Astrocyte (in vitro differentiated cells and primary cell): ENCODE measurements around the gene CPXM2. TPM values are rescaled to one million over a fixed set of nuclear protein-coding genes. Genes with fewer than 3 reads are reported as not detected.

Source experiments
- DNase-seq: peaks from one replicate; pipeline ENCODE4 v3.0.0-alpha.2; 2010; ENCODE audit warnings: low read depth
- FAIRE-seq: peaks from 2 replicates; lab custom pipeline; 2011; peaks lifted over from hg19 to GRCh38; lab: Jason Lieb, UNC
- H2AFZ ChIP-seq: 2 replicates; pipeline ENCODE4 v1.6.0; 2012; ENCODE audit warnings: low read depth, low read length, inconsistent platforms
- H3K27ac ChIP-seq: 2 replicates; pipeline ENCODE4 v1.5.1; 2011; ENCODE audit warnings: low read depth, low read length, inconsistent platforms
- H3K27me3 ChIP-seq: 2 replicates; pipeline ENCODE4 v1.6.0; 2011; ENCODE audit warnings: low read length, inconsistent platforms; ENCODE audit not compliant: insufficient read depth
- H3K36me3 ChIP-seq: 2 replicates; pipeline ENCODE4 v1.5.1; 2011; ENCODE audit warnings: low read length, inconsistent platforms; ENCODE audit not compliant: insufficient read depth
- H3K4me1 ChIP-seq: 2 replicates; pipeline ENCODE4 v1.5.1; 2011; ENCODE audit warnings: low read length, inconsistent platforms; ENCODE audit not compliant: insufficient read depth
- H3K4me2 ChIP-seq: 2 replicates; pipeline ENCODE4 v1.6.0; 2012; ENCODE audit warnings: low read length, inconsistent platforms
- H3K4me3 ChIP-seq: 2 replicates; pipeline ENCODE4 v1.5.1; 2011; ENCODE audit warnings: low read depth, mild to moderate bottlenecking, low read length, inconsistent platforms; ENCODE audit not compliant: insufficient read depth
- H3K79me2 ChIP-seq: 2 replicates; pipeline ENCODE4 v1.6.0; 2012; ENCODE audit warnings: mild to moderate bottlenecking, low read length, inconsistent platforms; ENCODE audit not compliant: insufficient read depth
- H3K9ac ChIP-seq: 2 replicates; pipeline ENCODE4 v1.6.0; 2012; ENCODE audit warnings: mild to moderate bottlenecking, low read length, inconsistent platforms
- H3K9me3 ChIP-seq: 2 replicates; pipeline ENCODE4 v1.5.1; 2012; ENCODE audit warnings: low read depth, mild to moderate bottlenecking, low read length, inconsistent platforms; ENCODE audit not compliant: insufficient read depth
- H4K20me1 ChIP-seq: 2 replicates; pipeline ENCODE4 v1.6.0; 2012; ENCODE audit warnings: low read length, inconsistent platforms; ENCODE audit not compliant: insufficient read depth
- H3K27ac Mint-ChIP-seq: one replicate; pipeline ENCODE4 v1.8.0; 2021; ENCODE audit warnings: mild to moderate bottlenecking, mixed read lengths; ENCODE audit not compliant: unreplicated experiment
- H3K27me3 Mint-ChIP-seq: one replicate; pipeline ENCODE4 v1.8.0; 2021; ENCODE audit warnings: low read depth, mixed read lengths; ENCODE audit not compliant: unreplicated experiment
- H3K36me3 Mint-ChIP-seq: one replicate; pipeline ENCODE4 v1.8.0; 2021; ENCODE audit warnings: low read depth, mixed read lengths; ENCODE audit not compliant: unreplicated experiment
- H3K4me1 Mint-ChIP-seq: one replicate; pipeline ENCODE4 v1.8.0; 2021; ENCODE audit warnings: low read depth, mixed read lengths; ENCODE audit not compliant: unreplicated experiment
- H3K4me3 Mint-ChIP-seq: one replicate; pipeline ENCODE4 v1.8.0; 2021; ENCODE audit warnings: mild to moderate bottlenecking, moderate library complexity, mixed read lengths; ENCODE audit not compliant: unreplicated experiment
- H3K9me3 Mint-ChIP-seq: one replicate; pipeline ENCODE4 v1.8.0; 2021; ENCODE audit warnings: mild to moderate bottlenecking, mixed read lengths; ENCODE audit not compliant: unreplicated experiment
- EZH2 ChIP-seq: IDR thresholded peaks from 2 replicates; pipeline ENCODE4 v1.6.1; 2012; ENCODE audit warnings: mild to moderate bottlenecking, low read length, inconsistent platforms; ENCODE audit not compliant: insufficient read depth
- total RNA-seq: library from RNA; stranded (reverse); gene quantifications from 2 replicates; pipeline ENCODE4 v1.2.1, GENCODE V29; 2021
- TF ChIP-seq, protein P1 (sequence below): IDR thresholded peaks from 2 replicates; pipeline ENCODE4 v1.5.1; 2011; ENCODE audit warnings: low read depth, mild to moderate bottlenecking, inconsistent platforms, low read length, moderate library complexity; ENCODE audit not compliant: insufficient read depth

CPXM2 gene
- total RNA-seq, 1 donor from 2014 or later: 5.2 TPM

DNA sequence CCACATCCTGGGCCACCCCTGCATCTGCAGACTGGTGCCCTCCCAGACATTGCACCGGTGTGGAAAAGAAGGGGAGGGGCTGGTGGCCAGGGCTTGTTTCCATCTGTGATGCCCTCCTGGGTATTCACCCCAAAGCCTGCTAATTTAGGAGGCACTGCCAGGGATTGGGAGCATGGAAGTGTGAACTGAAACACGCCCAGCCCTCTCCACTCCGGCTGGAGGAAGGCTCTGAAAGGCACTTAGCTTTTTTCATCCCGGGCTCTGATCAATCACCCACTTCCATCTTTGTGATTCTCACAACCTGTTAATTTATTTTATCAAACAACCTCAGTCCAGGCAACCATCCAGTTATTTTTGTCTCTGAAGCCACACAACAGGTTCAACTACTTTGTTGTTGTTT is 20.9 kb upstream of the CPXM2 start:
- H4K20me1 ChIP-seq: no peaks in the 10 kb centered on the region
- Mint-ChIP-seq H3K27ac (no peak overlapping the region), H3K9me3 (peaks cover 15% of the 10 kb centered on the region), H3K4me1 (no peaks in the 10 kb centered on the region), H3K27me3 (peaks cover 71% of the 10 kb centered on the region), H3K36me3 (no peaks in the 10 kb centered on the region), H3K4me3 (no peak overlapping the region)
- FAIRE-seq (no peak), DNase-seq (no peak)
- no peak overlapping the region for H2AFZ ChIP-seq
- no peak overlapping the region for H3K27ac ChIP-seq
- H3K4me3 ChIP-seq: no peak overlapping the region
- no peak for TF ChIP-seq EZH2
- TF ChIP-seq, protein P1, sequence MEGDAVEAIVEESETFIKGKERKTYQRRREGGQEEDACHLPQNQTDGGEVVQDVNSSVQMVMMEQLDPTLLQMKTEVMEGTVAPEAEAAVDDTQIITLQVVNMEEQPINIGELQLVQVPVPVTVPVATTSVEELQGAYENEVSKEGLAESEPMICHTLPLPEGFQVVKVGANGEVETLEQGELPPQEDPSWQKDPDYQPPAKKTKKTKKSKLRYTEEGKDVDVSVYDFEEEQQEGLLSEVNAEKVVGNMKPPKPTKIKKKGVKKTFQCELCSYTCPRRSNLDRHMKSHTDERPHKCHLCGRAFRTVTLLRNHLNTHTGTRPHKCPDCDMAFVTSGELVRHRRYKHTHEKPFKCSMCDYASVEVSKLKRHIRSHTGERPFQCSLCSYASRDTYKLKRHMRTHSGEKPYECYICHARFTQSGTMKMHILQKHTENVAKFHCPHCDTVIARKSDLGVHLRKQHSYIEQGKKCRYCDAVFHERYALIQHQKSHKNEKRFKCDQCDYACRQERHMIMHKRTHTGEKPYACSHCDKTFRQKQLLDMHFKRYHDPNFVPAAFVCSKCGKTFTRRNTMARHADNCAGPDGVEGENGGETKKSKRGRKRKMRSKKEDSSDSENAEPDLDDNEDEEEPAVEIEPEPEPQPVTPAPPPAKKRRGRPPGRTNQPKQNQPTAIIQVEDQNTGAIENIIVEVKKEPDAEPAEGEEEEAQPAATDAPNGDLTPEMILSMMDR: no peak
- no peaks in the 10 kb centered on the region for H3K4me1 ChIP-seq
- no peaks in the 10 kb centered on the region for H3K79me2 ChIP-seq
- H3K9me3 ChIP-seq: no peaks in the 10 kb centered on the region
- H3K36me3 ChIP-seq: no peaks in the 10 kb centered on the region
- H3K27me3 ChIP-seq: no peaks in the 10 kb centered on the region
- no peak overlapping the region for H3K4me2 ChIP-seq
- H3K9ac ChIP-seq: no peak overlapping the region

- Mint-ChIP-seq H3K27ac (no peak overlapping the region), H3K4me3 (no peak overlapping the region), H3K9me3 (peaks cover 15% of the 10 kb centered on the region), H3K36me3 (no peaks in the 10 kb centered on the region), H3K27me3 (peaks cover 75% of the 10 kb centered on the region), H3K4me1 (no peaks in the 10 kb centered on the region)
- Histone ChIP-seq H3K27me3 (no peaks in the 10 kb centered on the region), H2AFZ (no peak overlapping the region), H3K79me2 (no peaks in the 10 kb centered on the region), H3K9ac (no peak overlapping the region), H3K36me3 (no peaks in the 10 kb centered on the region), H3K27ac (no peak overlapping the region), H4K20me1 (no peaks in the 10 kb centered on the region), H3K4me3 (no peak overlapping the region), H3K4me2 (no peak overlapping the region), H3K4me1 (no peaks in the 10 kb centered on the region), H3K9me3 (no peaks in the 10 kb centered on the region)
- DNase-seq: no peak
- FAIRE-seq: no peak
- no peak for TF ChIP-seq EZH2
- TF ChIP-seq, protein P1: no peak
Observed at GRCh38 chr10:123911866-123912265, 20.3 kb upstream of the CPXM2 start.

GRCh38 chr10:123909866-123910265 is 18.3 kb upstream of the CPXM2 start:
- H3K4me3 ChIP-seq: no peak overlapping the region
- H4K20me1 ChIP-seq: no peaks in the 10 kb centered on the region
- peaks cover 15% of the 10 kb centered on the region for H3K9me3 Mint-ChIP-seq
- no peak overlapping the region for H3K27ac ChIP-seq
- H3K9me3 ChIP-seq: no peaks in the 10 kb centered on the region
- no peaks in the 10 kb centered on the region for H3K79me2 ChIP-seq
- no peak overlapping the region for H3K4me3 Mint-ChIP-seq
- DNase-seq (no peak), FAIRE-seq (no peak)
- H3K9ac ChIP-seq: no peak overlapping the region
- no peaks in the 10 kb centered on the region for H3K36me3 ChIP-seq
- no peaks in the 10 kb centered on the region for H3K4me1 Mint-ChIP-seq
- H3K27me3 ChIP-seq: no peaks in the 10 kb centered on the region
- H2AFZ ChIP-seq: no peak overlapping the region
- H3K27me3 Mint-ChIP-seq: peaks cover 85% of the 10 kb centered on the region
- no peaks in the 10 kb centered on the region for H3K4me1 ChIP-seq
- H3K4me2 ChIP-seq: no peak overlapping the region
- H3K27ac Mint-ChIP-seq: no peak overlapping the region
- no peaks in the 10 kb centered on the region for H3K36me3 Mint-ChIP-seq
- TF ChIP-seq EZH2: no peak
- TF ChIP-seq, protein P1: no peak
